Measurements from ENCODE around the gene DBET. TPM values are rescaled to one million over a fixed set of nuclear protein-coding genes. Genes with fewer than 3 reads are reported as not detected.

Gene DBET
- total and polyA plus RNA-seq, 2 experiments from 2014 or later = not detected

- Histone ChIP-seq H3K4me1 (ENCODE audit: insufficient read depth) (no peaks in the 10 kb centered on the region), H3K9me2 (replicated peaks; ENCODE audit: insufficient read depth) (no peaks in the 10 kb centered on the region), H3K36me3 (replicated peaks; ENCODE audit: insufficient read depth, low read depth) (no peaks in the 10 kb centered on the region), H3K9me3 (ENCODE audit: low read depth) (no peaks in the 10 kb centered on the region), H3K4me2 (no peak overlapping the region), H3K4me3 (no peak overlapping the region), H3K27ac (no peak overlapping the region), H2AFZ (no peak overlapping the region), H3K27me3 (peaks cover 40% of the 10 kb centered on the region), H4K20me1 (ENCODE audit: insufficient read depth, poor library complexity, severe bottlenecking) (no peaks in the 10 kb centered on the region), H3K79me2 (no peaks in the 10 kb centered on the region)
- WGBS (ENCODE audit: low lambda C conversion rate, missing lambda C conversion rate) = 56% methylated on average over 42 of the region's 43 CpGs
- no peak for DNase-seq (ENCODE audit: low spot score)
- no peak for TF ChIP-seq CTCF (IDR thresholded peaks at IDR 0.05; ENCODE audit: poor library complexity)
- TF ChIP-seq EZH2phosphoT487 (IDR thresholded peaks at IDR 0.05; ENCODE audit: low read depth, severe bottlenecking, unreplicated experiment) = peak; percentile 39
- TF ChIP-seq EZH2 (IDR thresholded peaks at IDR 0.05; ENCODE audit: borderline replicate concordance) = no peak
Observed at GRCh38 chr4:190016369-190017289, 47.7 kb upstream of the DBET start.

- Histone ChIP-seq H3K4me1 (ENCODE audit: insufficient read depth) (no peaks in the 10 kb centered on the region), H2AFZ (no peak overlapping the region), H3K36me3 (replicated peaks; ENCODE audit: insufficient read depth, low read depth) (no peaks in the 10 kb centered on the region), H3K79me2 (no peaks in the 10 kb centered on the region), H3K27ac (no peak overlapping the region), H3K27me3 (peaks cover 40% of the 10 kb centered on the region), H3K4me2 (peak overlapping the region; percentile 49), H3K9me2 (replicated peaks; ENCODE audit: insufficient read depth) (no peaks in the 10 kb centered on the region), H3K9me3 (ENCODE audit: low read depth) (no peaks in the 10 kb centered on the region), H4K20me1 (ENCODE audit: insufficient read depth, poor library complexity, severe bottlenecking) (no peaks in the 10 kb centered on the region), H3K4me3 (no peak overlapping the region)
- peak; percentile 7 for DNase-seq (ENCODE audit: low spot score)
- no peak for TF ChIP-seq EZH2 (IDR thresholded peaks at IDR 0.05; ENCODE audit: borderline replicate concordance)
- TF ChIP-seq CTCF (IDR thresholded peaks at IDR 0.05; ENCODE audit: poor library complexity) = no peak
- peak; percentile 28 for TF ChIP-seq EZH2phosphoT487 (IDR thresholded peaks at IDR 0.05; ENCODE audit: low read depth, severe bottlenecking, unreplicated experiment)
- 58% methylated on average over 46 of the region's 62 CpGs for WGBS (ENCODE audit: low lambda C conversion rate, missing lambda C conversion rate)
Observed at GRCh38 chr4:190017357-190018200, 46.7 kb upstream of the DBET start.

- TF ChIP-seq EZH2 (IDR thresholded peaks at IDR 0.05; ENCODE audit: borderline replicate concordance) (no peak), CTCF (IDR thresholded peaks at IDR 0.05; ENCODE audit: poor library complexity) (no peak), EZH2phosphoT487 (IDR thresholded peaks at IDR 0.05; ENCODE audit: low read depth, severe bottlenecking, unreplicated experiment) (no peak)
Observed at GRCh38 chr4:190018201-190018920, 45.9 kb upstream of the DBET start.

More at GRCh38 chr4:190018201-190018920, 45.9 kb upstream of the DBET start:
- no peak overlapping the region for H3K27ac ChIP-seq
- H3K4me3 ChIP-seq = no peak overlapping the region
- no peaks in the 10 kb centered on the region for H3K79me2 ChIP-seq
- no peaks in the 10 kb centered on the region for H3K9me2 ChIP-seq (replicated peaks; ENCODE audit: insufficient read depth)
- H3K4me2 ChIP-seq = no peak overlapping the region
- DNase-seq (ENCODE audit: low spot score) = no peak
- no peaks in the 10 kb centered on the region for H3K36me3 ChIP-seq (replicated peaks; ENCODE audit: insufficient read depth, low read depth)
- H4K20me1 ChIP-seq (ENCODE audit: insufficient read depth, poor library complexity, severe bottlenecking) = no peaks in the 10 kb centered on the region
- peaks cover 40% of the 10 kb centered on the region for H3K27me3 ChIP-seq
- H3K9me3 ChIP-seq (ENCODE audit: low read depth) = no peaks in the 10 kb centered on the region
- 39% methylated on average over 35 of the region's 38 CpGs for WGBS (ENCODE audit: low lambda C conversion rate, missing lambda C conversion rate)
- H2AFZ ChIP-seq = no peak overlapping the region
- no peaks in the 10 kb centered on the region for H3K4me1 ChIP-seq (ENCODE audit: insufficient read depth)
